Left forelimb (tissue), 1 donor: ENCODE measurements around the gene ALKBH7.

Experiments used
- DNase-seq: peaks from one replicate; pipeline ENCODE4 v3.0.0-alpha.2; 2018; ENCODE audit warnings: low spot score

The ALKBH7 gene

GRCh38 chr19:6373096-6373812 is 660 bp downstream of the ALKBH7 start:
- DNase-seq: peak; percentile 100

- no peak for DNase-seq
Observed at GRCh38 chr19:6373813-6374108, 1.2 kb downstream of the ALKBH7 start.

GRCh38 chr19:6374161-6374709 is 1.6 kb downstream of the ALKBH7 start:
- DNase-seq: no peak

- DNase-seq: no peak
Observed at GRCh38 chr19:6374711-6375410, 2.3 kb downstream of the ALKBH7 start.

GRCh38 chr19:6375411-6376010 is 2.9 kb downstream of the ALKBH7 start, which contains the start of gene PSPN:
Gene PSPN, minus strand, starts transcription at chr19:6375933. Its CDS starts 84 bp downstream, at chr19:6375849.
- DNase-seq: no peak

- no peak for DNase-seq
Observed at GRCh38 chr19:6376512-6377190, 4.1 kb downstream of the ALKBH7 start.

- no peak for DNase-seq
Observed at GRCh38 chr19:6378041-6378440, 5.4 kb downstream of the ALKBH7 start.

- DNase-seq: no peak
Observed at GRCh38 chr19:6378486-6378885, 5.9 kb downstream of the ALKBH7 start.

- DNase-seq: no peak
Observed at GRCh38 chr19:6379744-6380143, 7.2 kb downstream of the ALKBH7 start.

- DNase-seq: no peak
Observed at GRCh38 chr19:6381030-6381750, 8.6 kb downstream of the ALKBH7 start.

- DNase-seq: no peak
Observed at GRCh38 chr19:6383188-6383587, 10.6 kb downstream of the ALKBH7 start.

- DNase-seq: no peak
Observed at GRCh38 chr19:6384381-6384780, 11.8 kb downstream of the ALKBH7 start.

GRCh38 chr19:6387372-6387771 is 14.8 kb downstream of the ALKBH7 start:
- no peak for DNase-seq

- DNase-seq: no peak
Observed at GRCh38 chr19:6392221-6393073, 19.9 kb downstream of the ALKBH7 start.

- peak; percentile 97 for DNase-seq
Observed at GRCh38 chr19:6393074-6393982, 20.7 kb downstream of the ALKBH7 start, which contains the start of gene GTF2F1. Gene GTF2F1, minus strand, starts transcription at chr19:6393164. Its CDS starts 169 bp downstream, at chr19:6392995.

- DNase-seq: no peak
Observed at GRCh38 chr19:6393983-6394412, 21.4 kb downstream of the ALKBH7 start.

GRCh38 chr19:6394831-6395230 is 22.2 kb downstream of the ALKBH7 start:
- DNase-seq: no peak

GRCh38 chr19:6396305-6396704 is 23.7 kb downstream of the ALKBH7 start:
- DNase-seq: no peak
